B cell (primary cell): ENCODE results near the gene TMEM97. TPM values are rescaled to one million over a fixed set of nuclear protein-coding genes. Genes with fewer than 3 reads are reported as not detected.
A peak's percentile ranks its signal among the peaks of the same experiment; 100 is the strongest.

Experiments used
- ATAC-seq: fragments of 200-7000 bp; cut with Tn5 transposase; one replicate; pipeline ENCODE4 v1.10.0; 2021; ENCODE audit warnings: low read depth, mild to moderate bottlenecking, moderate number of reproducible peaks, moderate library complexity
- CTCF ChIA-PET: fragments of 350-600 bp; sonication (Branson Sonifier 250); formaldehyde crosslinking; loops from one replicate; lab custom pipeline; 2021; ENCODE audit warnings: antibody characterized with exemption, inconsistent platforms; lab: Charles Lee
- POLR2A ChIA-PET: fragments of 350-600 bp; sonication (Branson Sonifier 250); formaldehyde crosslinking; loops from one replicate; lab custom pipeline; 2021; ENCODE audit warnings: antibody characterized with exemption; lab: Charles Lee
- DNase-seq: peaks from one replicate; pipeline ENCODE4 v3.0.0; 2013
- H2AFZ ChIP-seq: 2 replicates; pipeline ENCODE4 v1.6.1; 2012; ENCODE audit warnings: mild to moderate bottlenecking, low read depth, low read length; ENCODE audit not compliant: insufficient read depth, poor library complexity, severe bottlenecking
- H3K27ac ChIP-seq, 2 donors: 1 replicate in 1 of 2; 2 replicates in 1 of 2; pipeline ENCODE4 v1.5.1; 2012 to 2013; ENCODE audit warnings: low read length in 2 of 2, mild to moderate bottlenecking in 2 of 2, moderate library complexity in 1 of 2
- H3K27me3 ChIP-seq, 4 experiments: fragments of 200-600 bp in 1 of 4; sonication (generic) in 1 of 4; replicated peaks in 1 of 4; 1 replicate in 2 of 4; 2 replicates in 2 of 4; pipeline versions ENCODE4 v1.6.1 to v1.7.0; 2013 to 2016; ENCODE audit warnings: low read length in 3 of 4, mild to moderate bottlenecking in 2 of 4, mixed read lengths in 1 of 4, moderate library complexity in 1 of 4; ENCODE audit not compliant: insufficient read depth in 4 of 4, control insufficient read depth in 3 of 4; ENCODE audit errors: control extremely low read depth in 1 of 4
- H3K36me3 ChIP-seq, 2 experiments: replicated peaks in 1 of 2; 1 replicate in 1 of 2; 2 replicates in 1 of 2; pipeline versions ENCODE4 v1.6.1 to v1.7.1; 2013; ENCODE audit warnings: low read length in 1 of 2; ENCODE audit not compliant: insufficient read depth in 2 of 2, control insufficient read depth in 1 of 2; ENCODE audit errors: control extremely low read depth in 1 of 2, extremely low read depth in 1 of 2
- H3K4me1 ChIP-seq, 2 donors: fragments of 200-600 bp in 1 of 2; sonication (generic) in 1 of 2; 1 replicate in 1 of 2; 2 replicates in 1 of 2; pipeline versions ENCODE4 v1.5.1 to v1.6.1; 2013 to 2017; ENCODE audit warnings: low read length in 2 of 2; ENCODE audit not compliant: control insufficient read depth in 2 of 2, insufficient read depth in 2 of 2
- H3K4me2 ChIP-seq: replicated peaks from 2 replicates; pipeline ENCODE3; 2012; ENCODE audit warnings: mild to moderate bottlenecking, low read depth, low read length; ENCODE audit not compliant: poor library complexity, severe bottlenecking
- H3K4me3 ChIP-seq, 5 experiments: fragments of 200-600 bp in 1 of 5; sonication (generic) in 1 of 5; 1 replicate in 3 of 5; 2 replicates in 2 of 5; pipeline versions ENCODE4 v1.5.1 to v1.7.0; 2011 to 2016; ENCODE audit warnings: low read length in 4 of 5, mild to moderate bottlenecking in 4 of 5, low read depth in 2 of 5, control low read depth in 1 of 5, moderate library complexity in 1 of 5; ENCODE audit not compliant: insufficient read depth in 1 of 5; ENCODE audit errors: control extremely low read depth in 1 of 5, extremely low read depth in 1 of 5
- H3K79me2 ChIP-seq: fragments of 200-600 bp; sonication (generic); one replicate; pipeline ENCODE4 v1.6.0; 2016; ENCODE audit warnings: low read length; ENCODE audit not compliant: control insufficient read depth, insufficient read depth
- H3K9ac ChIP-seq: fragments of 200-600 bp; sonication (generic); 2 replicates; pipeline ENCODE4 v1.6.1; 2017; ENCODE audit warnings: mild to moderate bottlenecking, low read length, moderate library complexity
- H3K9me3 ChIP-seq, 3 donors: one replicate each; pipeline versions ENCODE4 v1.6.1 to v1.7.1; 2013; ENCODE audit warnings: low read length in 2 of 3; ENCODE audit not compliant: control insufficient read depth in 2 of 3, insufficient read depth in 1 of 3; ENCODE audit errors: control extremely low read depth in 1 of 3
- H4K20me1 ChIP-seq: 2 replicates; pipeline ENCODE4 v1.6.0; 2012; ENCODE audit warnings: mild to moderate bottlenecking, low read length; ENCODE audit not compliant: insufficient read depth, control insufficient read depth, poor library complexity, severe bottlenecking
- H3K27ac Mint-ChIP-seq: one replicate; pipeline ENCODE4 v1.8.0; 2021; ENCODE audit warnings: mixed read lengths
- H3K27me3 Mint-ChIP-seq: one replicate; pipeline ENCODE4 v1.8.0; 2021; ENCODE audit warnings: mixed read lengths
- H3K4me1 Mint-ChIP-seq: one replicate; pipeline ENCODE4 v1.8.0; 2021; ENCODE audit warnings: mixed read lengths
- H3K4me3 Mint-ChIP-seq: one replicate; pipeline ENCODE4 v1.8.0; 2021; ENCODE audit warnings: mixed read lengths
- H3K9me3 Mint-ChIP-seq: one replicate; pipeline ENCODE4 v1.8.0; 2022; ENCODE audit warnings: mixed read lengths; ENCODE audit not compliant: insufficient read depth
- CTCF ChIP-seq: fragments of 200-600 bp; IDR thresholded peaks from one replicate; pipeline ENCODE4 v1.8.0; 2022; ENCODE audit warnings: antibody characterized with exemption, mild to moderate bottlenecking
- EZH2 ChIP-seq: IDR thresholded peaks from 2 replicates; pipeline ENCODE4 v1.6.1; 2012; ENCODE audit warnings: borderline replicate concordance, low read depth, mild to moderate bottlenecking, moderate library complexity, low read length; ENCODE audit not compliant: insufficient read depth, poor library complexity, severe bottlenecking
- WGBS: methylation state at CpG from one replicate; pipeline ENCODE4 v1.1.5; 2013; ENCODE audit warnings: missing lambda C conversion rate; ENCODE audit not compliant: insufficient coverage; 5-methylcytosine and 5-hydroxymethylcytosine counted together
- intact Hi-C: fragments of 100-400 bp; cut with micrococcal nuclease; formaldehyde crosslinking; loops from one replicate; pipeline ENCODE4 v1.10.0; 2022
- polyA plus RNA-seq: library from polyadenylated mRNA; depleted of rRNA; stranded (reverse); fragments of >200 nt; gene quantifications from 2 replicates; pipeline ENCODE4 v1.2.3, GENCODE V29; 2012
- total RNA-seq, 2 donors: library from RNA; stranded (reverse); fragments of 120-200 nt in 1 of 2; gene quantifications; 1 replicate in 1 of 2; 2 replicates in 1 of 2; pipeline versions ENCODE4 v1.2.3 to v1.2.4, GENCODE V29; 2013 to 2022

The TMEM97 gene
- total and polyA plus RNA-seq, 2 donors (not counting 1 experiment from before 2014, with no cell fraction given), result 1.6 to 6.4 TPM

GRCh38 chr17:28334171-28334570 is 15.2 kb downstream of the TMEM97 start:
- Mint-ChIP-seq H3K4me3 (peak overlapping the region; percentile 93), H3K4me1 (peaks cover 33% of the 10 kb centered on the region), H3K27me3 (no peaks in the 10 kb centered on the region), H3K27ac (peak overlapping the region; percentile 91), H3K9me3 (no peaks in the 10 kb centered on the region)
- intact Hi-C loops, result no loop called here
- no peak for DNase-seq
- Histone ChIP-seq H3K4me3 (no peak overlapping the region), H3K27ac (peak overlapping the region in 1 of 2 donors; percentile 95), H3K27me3 (no peaks in the 10 kb centered on the region), H4K20me1 (peaks cover 24% of the 10 kb centered on the region), H3K36me3 (peaks cover 0 to 24% of the 10 kb centered on the region in 2 experiments), H2AFZ (no peak overlapping the region), H3K79me2 (peaks cover 71% of the 10 kb centered on the region), H3K9ac (peak overlapping the region; percentile 87), H3K9me3 (no peaks in the 10 kb centered on the region), H3K4me2 (peak overlapping the region; percentile 82), H3K4me1 (peaks cover 19 to 24% of the 10 kb centered on the region in 2 donors)
- ChIA-PET POLR2A (no interaction called here), CTCF (interaction anchor here (1.7 kb wide), 1 partner anchor 23 kb away, joined by 12 read pairs; the partner anchor contains the start of gene POLDIP2)
- 52% methylated on average over 3 of the region's 6 CpGs for WGBS
- ATAC-seq, result no peak
- TF ChIP-seq EZH2 (no peak), CTCF (no peak)

- peak overlapping the region; percentile 82 for H3K4me2 ChIP-seq
- H3K27me3 Mint-ChIP-seq, result no peaks in the 10 kb centered on the region
- no peaks in the 10 kb centered on the region for H3K9me3 Mint-ChIP-seq
- intact Hi-C loops, result loop anchor here (1.0 to 5.0 kb wide), 5 partner anchors 15 to 982 kb away; partner anchors contain the start of genes PIGS, POLDIP2, SARM1 and TMEM97
- peak overlapping the region; percentile 91 for H3K27ac Mint-ChIP-seq
- peaks cover 0 to 22% of the 10 kb centered on the region in 2 experiments for H3K36me3 ChIP-seq
- H3K27ac ChIP-seq, result peak overlapping the region; percentile 82 to 95
- peak overlapping the region; percentile 93 for H3K4me3 Mint-ChIP-seq
- ATAC-seq (no peak), DNase-seq (no peak)
- H3K27me3 ChIP-seq, result no peaks in the 10 kb centered on the region
- WGBS, result 15% methylated on average over 18 of the region's 18 CpGs
- peaks cover 24% of the 10 kb centered on the region for H4K20me1 ChIP-seq
- POLR2A ChIA-PET, result interaction anchor here (0.6 to 2.1 kb wide), 5 partner anchors 16 to 529 kb away, joined by 3 to 25 read pairs (median 5); partner anchors contain the start of genes POLDIP2 and TMEM97
- H2AFZ ChIP-seq, result peak overlapping the region; percentile 90
- CTCF ChIA-PET, result interaction anchor here (1.0 to 2.1 kb wide), 8 partner anchors 16 to 618 kb away, joined by 3 to 14 read pairs (median 6); partner anchors contain the start of genes POLDIP2, SARM1 and TMEM97
- H3K9ac ChIP-seq, result peak overlapping the region; percentile 87
- H3K4me3 ChIP-seq, result peak overlapping the region; percentile 72 to 89 (median 82)
- no peak for TF ChIP-seq CTCF
- no peak for TF ChIP-seq EZH2
- peaks cover 35% of the 10 kb centered on the region for H3K4me1 Mint-ChIP-seq
- H3K4me1 ChIP-seq, result peaks cover 19 to 24% of the 10 kb centered on the region in 2 donors
- peaks cover 76% of the 10 kb centered on the region for H3K79me2 ChIP-seq
- H3K9me3 ChIP-seq, result no peaks in the 10 kb centered on the region
Measured at GRCh38 chr17:28334666-28335200, 15.7 kb downstream of the TMEM97 start.
